Panc1 (cell line): ENCODE results near the gene ZNFX1. TPM values are rescaled to one million over a fixed set of nuclear protein-coding genes. Genes with fewer than 3 reads are reported as not detected.
A peak's percentile ranks its signal among the peaks of the same experiment; 100 is the strongest.

Source experiments
- ATAC-seq: fragments of 200-7000 bp; cut with Tn5 transposase; 2 replicates; pipeline ENCODE4 v1.9.1; 2020; ENCODE audit warnings: mild to moderate bottlenecking, moderate library complexity
- BruUV-seq: library from RNA; stranded (reverse); fragments of 400-500 nt; replicated peaks from 2 replicates; lab custom pipeline; 2021; lab: Mats Ljungman, UMichigan
- CTCF ChIA-PET: fragments of 300-600 bp; sonication (Branson Sonifier 250); formaldehyde crosslinking; loops from one replicate; lab custom pipeline; 2022; ENCODE audit warnings: antibody characterized with exemption; lab: Charles Lee
- POLR2A ChIA-PET: fragments of 300-600 bp; sonication (Branson Sonifier 250); formaldehyde crosslinking; loops from one replicate; lab custom pipeline; 2022; ENCODE audit warnings: antibody characterized with exemption; lab: Charles Lee
- DNase-seq: peaks from one replicate; pipeline ENCODE4 v3.0.0-alpha.2; 2010; ENCODE audit warnings: low read depth, low spot score
- H3K27ac ChIP-seq: 2 replicates; pipeline ENCODE4 v1.5.1; 2011; ENCODE audit warnings: mild to moderate bottlenecking, low read length, inconsistent platforms
- H3K27me3 ChIP-seq: fragments of 200-500 bp; sonication (Bioruptor generic); 2 replicates; pipeline ENCODE4 v1.6.0; 2014; ENCODE audit warnings: low read length, inconsistent platforms; ENCODE audit not compliant: control insufficient read depth, insufficient read depth
- H3K36me3 ChIP-seq: fragments of 200-500 bp; sonication (Bioruptor generic); 2 replicates; pipeline ENCODE4 v1.5.1; 2014; ENCODE audit warnings: inconsistent platforms, mild to moderate bottlenecking, low read length, moderate library complexity; ENCODE audit not compliant: control insufficient read depth, insufficient read depth
- H3K4me1 ChIP-seq: 2 replicates; pipeline ENCODE4 v1.5.1; 2011; ENCODE audit warnings: inconsistent platforms, mild to moderate bottlenecking, low read length, moderate library complexity; ENCODE audit not compliant: control insufficient read depth, insufficient read depth
- H3K4me3 ChIP-seq, 2 experiments: 2 replicates each; pipeline ENCODE4 v1.5.1; 2011 to 2012; ENCODE audit warnings: low read depth in 2 of 2, low read length in 2 of 2, mild to moderate bottlenecking in 2 of 2, inconsistent platforms in 1 of 2, moderate library complexity in 1 of 2
- H3K9me3 ChIP-seq: fragments of 200-500 bp; sonication (Bioruptor generic); 2 replicates; pipeline ENCODE4 v1.5.1; 2014; ENCODE audit warnings: low read depth, mild to moderate bottlenecking, inconsistent platforms, low read length, moderate library complexity; ENCODE audit not compliant: control insufficient read depth, insufficient read depth
- CTCF ChIP-seq: fragments of 450-650 bp; IDR thresholded peaks from 2 replicates; pipeline ENCODE4 v1.5.1; 2017; ENCODE audit warnings: mild to moderate bottlenecking
- POLR2AphosphoS5 ChIP-seq: IDR thresholded peaks from 2 replicates; pipeline ENCODE4 v1.6.1; 2012; ENCODE audit warnings: mild to moderate bottlenecking, low read depth, low read length, moderate library complexity
- REST ChIP-seq, 2 experiments: IDR thresholded peaks; 2 replicates each; pipeline ENCODE4 v1.6.1; 2011 to 2012; ENCODE audit warnings: low read depth in 2 of 2, control low read depth in 1 of 2, low read length in 1 of 2, mild to moderate bottlenecking in 1 of 2, moderate library complexity in 1 of 2; ENCODE audit not compliant: insufficient read depth in 1 of 2
- SIN3A ChIP-seq: IDR thresholded peaks from 2 replicates; pipeline ENCODE4 v1.6.1; 2012; ENCODE audit warnings: low read depth, mild to moderate bottlenecking, low read length, moderate library complexity, borderline replicate concordance; ENCODE audit not compliant: insufficient read depth
- TCF7L2 ChIP-seq: IDR thresholded peaks from 2 replicates; pipeline ENCODE4 v1.6.1; 2011; ENCODE audit warnings: mild to moderate bottlenecking, low read depth, low read length, inconsistent platforms
- in situ Hi-C: cut with HindIII; loops from 2 replicates; pipeline ENCODE4 v1.10.0; 2016; ENCODE audit warnings: low sequenced_read_pairs, low pct_unique_long_range_greater_than_20kb
- intact Hi-C: fragments of 100-400 bp; cut with micrococcal nuclease; formaldehyde crosslinking; loops from one replicate; pipeline ENCODE4 v1.10.0; 2022; ENCODE audit not compliant: unreplicated experiment
- total RNA-seq: library from RNA; stranded (reverse); gene quantifications from one replicate; pipeline ENCODE4 v1.2.1, GENCODE V29; 2021; ENCODE audit not compliant: unreplicated experiment

ZNFX1 gene
- total RNA-seq, 1 experiment from 2014 or later = 39.4 TPM

- intact Hi-C loops = no loop called here
- Histone ChIP-seq H3K27ac (no peak overlapping the region; the same call in 1 of the 2 replicates), H3K36me3 (peaks cover 52% of the 10 kb centered on the region), H3K27me3 (no peaks in the 10 kb centered on the region), H3K4me3 (no peak overlapping the region), H3K9me3 (no peaks in the 10 kb centered on the region), H3K4me1 (peaks cover 45% of the 10 kb centered on the region)
- DNase-seq (no peak), ATAC-seq (no peak)
- TF ChIP-seq TCF7L2 (no peak), CTCF (no peak), SIN3A (no peak), POLR2AphosphoS5 (peak; percentile 83)
- ChIA-PET CTCF (interaction anchor here (0.6 kb wide), 1 partner anchor 267 kb away, joined by 3 read pairs; no protein-coding TSS in a partner anchor), POLR2A (interaction anchor here (0.8 kb wide), 1 partner anchor 31 kb away, joined by 4 read pairs; no protein-coding TSS in a partner anchor)
- in situ Hi-C loops = no loop called here
- no TSS peak for BruUV-seq
Observed at GRCh38 chr20:49288784-49289696, 11.2 kb upstream of the ZNFX1 start.

GRCh38 chr20:49288250-49288751 lies 10.4 kb upstream of the ZNFX1 start:
- no peaks in the 10 kb centered on the region for H3K9me3 ChIP-seq
- ChIA-PET POLR2A (no interaction called here), CTCF (interaction anchor here (0.5 kb wide), 1 partner anchor 46 kb away, joined by 3 read pairs; no protein-coding TSS in a partner anchor)
- no peak for ATAC-seq
- peaks cover 49% of the 10 kb centered on the region for H3K4me1 ChIP-seq
- no peak overlapping the region; the same call in none of the 2 replicates for H3K27ac ChIP-seq
- intact Hi-C loops = no loop called here
- TF ChIP-seq POLR2AphosphoS5 = peak; percentile 23; the same call in 1 of the 2 replicates
- TF ChIP-seq CTCF = no peak
- no peak for TF ChIP-seq TCF7L2
- TF ChIP-seq REST (IDR thresholded peaks at IDR 0.05; ENCODE audit: insufficient read depth in 1 of 2, low read depth in 2 of 2, low read length in 1 of 2) = no peak
- TF ChIP-seq SIN3A = no peak
- DNase-seq = no peak
- H3K27me3 ChIP-seq = no peaks in the 10 kb centered on the region
- BruUV-seq = no TSS peak
- in situ Hi-C loops = no loop called here
- H3K4me3 ChIP-seq = no peak overlapping the region
- H3K36me3 ChIP-seq = peaks cover 56% of the 10 kb centered on the region
